Kidney epithelial cell (primary cell): ENCODE results near the gene SVOP. TPM values are rescaled to one million over a fixed set of nuclear protein-coding genes. Genes with fewer than 3 reads are reported as not detected.
A peak's percentile ranks its signal among the peaks of the same experiment; 100 is the strongest.

Experiments
- DNase-seq: peaks from one replicate; pipeline ENCODE4 v3.0.0-alpha.2; 2010; ENCODE audit warnings: low read depth
- H3K27me3 ChIP-seq: 2 replicates; pipeline ENCODE4 v1.6.0; 2011; ENCODE audit warnings: low read length; ENCODE audit not compliant: control insufficient read depth, insufficient read depth
- H3K36me3 ChIP-seq: 2 replicates; pipeline ENCODE4 v1.5.1; 2011; ENCODE audit warnings: low read length; ENCODE audit not compliant: control insufficient read depth, insufficient read depth
- H3K4me3 ChIP-seq: 2 replicates; pipeline ENCODE4 v1.5.1; 2011; ENCODE audit warnings: low read depth, mild to moderate bottlenecking, control low read depth, low read length
- total RNA-seq: library from RNA; depleted of rRNA; stranded (reverse); fragments of >200 nt; gene quantifications from 2 replicates; pipeline ENCODE4 v1.2.3, GENCODE V29; 2015
- TF ChIP-seq, protein P1 (sequence below): IDR thresholded peaks from 2 replicates; pipeline ENCODE4 v1.5.1; 2011; ENCODE audit warnings: mild to moderate bottlenecking, moderate library complexity, low read length, control low read depth, inconsistent platforms; ENCODE audit not compliant: insufficient read depth, poor library complexity, severe bottlenecking

The SVOP gene
- total RNA-seq, 1 donor from 2014 or later, result not detected

DNA sequence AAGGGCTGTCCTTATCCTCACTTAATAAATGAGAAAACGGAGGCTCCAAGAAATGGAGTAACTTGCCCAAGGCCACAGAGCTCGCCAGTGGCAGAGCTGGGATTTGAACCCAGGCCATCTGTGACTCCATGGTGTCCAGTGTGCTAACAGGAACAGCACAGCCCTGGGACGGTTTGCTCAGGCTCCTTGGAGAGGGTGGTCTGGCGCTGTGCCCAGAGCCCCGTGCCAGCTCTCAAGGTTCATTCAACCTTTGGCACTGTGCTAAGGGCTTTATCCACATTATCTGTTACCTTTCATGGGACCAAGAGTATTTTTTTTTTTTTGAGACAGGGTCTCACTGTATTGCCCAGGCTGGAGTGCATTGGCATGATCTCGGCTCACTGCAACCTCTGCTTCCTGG is 132.8 kb downstream of the SVOP start:
- TF ChIP-seq, protein P1, sequence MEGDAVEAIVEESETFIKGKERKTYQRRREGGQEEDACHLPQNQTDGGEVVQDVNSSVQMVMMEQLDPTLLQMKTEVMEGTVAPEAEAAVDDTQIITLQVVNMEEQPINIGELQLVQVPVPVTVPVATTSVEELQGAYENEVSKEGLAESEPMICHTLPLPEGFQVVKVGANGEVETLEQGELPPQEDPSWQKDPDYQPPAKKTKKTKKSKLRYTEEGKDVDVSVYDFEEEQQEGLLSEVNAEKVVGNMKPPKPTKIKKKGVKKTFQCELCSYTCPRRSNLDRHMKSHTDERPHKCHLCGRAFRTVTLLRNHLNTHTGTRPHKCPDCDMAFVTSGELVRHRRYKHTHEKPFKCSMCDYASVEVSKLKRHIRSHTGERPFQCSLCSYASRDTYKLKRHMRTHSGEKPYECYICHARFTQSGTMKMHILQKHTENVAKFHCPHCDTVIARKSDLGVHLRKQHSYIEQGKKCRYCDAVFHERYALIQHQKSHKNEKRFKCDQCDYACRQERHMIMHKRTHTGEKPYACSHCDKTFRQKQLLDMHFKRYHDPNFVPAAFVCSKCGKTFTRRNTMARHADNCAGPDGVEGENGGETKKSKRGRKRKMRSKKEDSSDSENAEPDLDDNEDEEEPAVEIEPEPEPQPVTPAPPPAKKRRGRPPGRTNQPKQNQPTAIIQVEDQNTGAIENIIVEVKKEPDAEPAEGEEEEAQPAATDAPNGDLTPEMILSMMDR, result no peak
- DNase-seq, result no peak
- no peak overlapping the region for H3K4me3 ChIP-seq
- no peaks in the 10 kb centered on the region for H3K27me3 ChIP-seq
- no peaks in the 10 kb centered on the region for H3K36me3 ChIP-seq

DNA sequence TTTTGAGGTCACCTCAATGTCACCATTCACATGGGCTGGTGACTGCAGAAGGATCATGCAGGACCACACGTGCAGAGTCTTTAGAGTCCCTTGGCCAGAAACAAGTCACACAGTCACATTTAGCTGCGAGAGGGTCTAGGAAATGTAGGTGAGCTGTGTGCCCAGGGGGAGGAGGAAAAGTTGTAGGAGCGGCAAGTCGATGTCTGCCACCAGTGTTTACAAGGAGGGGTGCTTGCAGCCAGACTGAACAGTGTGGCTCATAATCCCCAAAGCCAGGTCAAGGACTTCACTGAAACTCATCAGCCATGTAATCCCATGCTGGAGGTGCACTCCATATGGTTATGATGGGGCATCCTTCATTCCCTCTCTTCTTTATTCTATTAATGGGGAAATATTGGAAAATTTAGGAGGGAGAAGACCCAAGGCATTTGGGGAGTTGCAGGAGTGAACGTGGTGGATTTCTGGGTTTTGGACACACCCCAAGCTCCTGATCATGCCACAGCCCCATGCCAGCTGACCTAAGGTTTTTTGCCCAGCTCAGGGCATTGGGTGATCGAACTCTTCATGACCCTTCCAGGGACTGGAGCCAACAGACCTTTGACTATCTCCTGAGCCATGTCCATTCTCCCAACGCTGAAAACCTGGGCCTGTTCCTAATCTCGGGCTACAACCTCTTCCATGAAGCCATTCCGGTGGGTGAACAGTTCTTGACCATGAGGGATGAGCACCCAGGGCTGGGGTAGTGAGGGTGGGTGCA is 133.8 kb downstream of the SVOP start:
- Histone ChIP-seq H3K4me3 (no peak overlapping the region), H3K27me3 (no peaks in the 10 kb centered on the region), H3K36me3 (no peaks in the 10 kb centered on the region)
- DNase-seq, result no peak
- TF ChIP-seq, protein P1, result no peak

DNA sequence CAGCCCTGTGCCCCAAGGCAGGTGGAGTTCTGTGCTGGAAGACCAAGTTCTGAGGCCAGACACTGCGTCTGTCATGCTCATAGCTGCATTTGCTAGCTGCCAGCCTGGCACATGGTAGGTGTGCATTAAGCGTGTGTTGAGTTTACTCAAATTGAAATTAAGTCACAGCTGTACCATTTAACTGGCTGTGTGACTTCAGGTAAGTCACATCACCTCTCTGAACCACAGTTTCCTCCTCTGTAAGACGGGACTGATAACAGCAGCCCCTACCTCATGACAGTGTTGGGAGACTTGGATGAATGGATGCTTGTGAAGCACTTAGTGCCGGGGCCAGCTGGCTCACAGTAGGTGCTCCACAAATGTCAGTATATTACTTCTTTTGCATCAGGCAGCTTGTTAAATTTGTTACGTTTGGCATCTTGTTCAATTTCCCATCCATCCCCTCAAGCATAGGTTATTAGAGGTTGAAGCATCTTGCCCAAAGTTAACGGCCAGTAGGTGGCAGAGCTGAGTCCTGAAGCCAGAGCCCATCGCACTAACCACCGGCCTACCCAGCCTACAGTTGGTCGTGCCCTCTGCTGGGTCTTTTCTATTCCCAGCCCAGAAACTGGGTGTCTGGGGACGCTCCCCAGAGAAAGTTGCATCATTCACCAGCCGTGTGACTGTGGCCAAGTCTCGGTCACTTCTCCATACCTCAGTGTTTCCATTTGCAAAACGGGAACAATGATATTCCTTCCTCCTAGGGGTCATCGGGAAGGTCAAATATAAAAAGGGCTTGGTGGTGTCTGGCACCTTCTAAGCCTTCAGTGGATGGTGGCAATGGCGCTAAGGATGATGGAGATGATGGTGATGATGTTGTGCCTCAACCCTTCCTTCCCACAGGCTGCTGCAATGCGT is 136.5 kb downstream of the SVOP start:
- DNase-seq, result no peak
- Histone ChIP-seq H3K27me3 (no peaks in the 10 kb centered on the region), H3K4me3 (no peak overlapping the region), H3K36me3 (no peaks in the 10 kb centered on the region)
- TF ChIP-seq, protein P1, result peak; percentile 54

DNA sequence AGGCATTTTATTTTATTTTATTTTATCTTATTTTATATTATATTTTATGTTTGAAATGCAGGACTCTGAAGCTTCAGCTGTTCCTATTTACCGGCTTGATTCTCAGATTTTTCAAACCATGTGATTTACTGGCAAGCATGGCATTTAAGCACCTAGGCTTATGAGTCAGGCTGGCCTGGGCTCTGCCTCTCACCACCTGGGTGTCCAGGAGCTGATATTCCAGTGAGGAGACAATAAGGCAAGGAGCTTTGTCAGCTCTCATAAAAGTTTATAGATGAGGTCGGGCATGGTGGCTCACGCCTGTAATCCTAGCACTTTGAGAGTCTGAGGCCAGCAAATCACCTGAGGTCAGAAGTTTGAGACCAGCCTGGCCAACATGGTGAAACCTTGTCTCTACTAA is 138.9 kb downstream of the SVOP start:
- TF ChIP-seq, protein P1, result no peak
- peak; percentile 25 for DNase-seq

DNA sequence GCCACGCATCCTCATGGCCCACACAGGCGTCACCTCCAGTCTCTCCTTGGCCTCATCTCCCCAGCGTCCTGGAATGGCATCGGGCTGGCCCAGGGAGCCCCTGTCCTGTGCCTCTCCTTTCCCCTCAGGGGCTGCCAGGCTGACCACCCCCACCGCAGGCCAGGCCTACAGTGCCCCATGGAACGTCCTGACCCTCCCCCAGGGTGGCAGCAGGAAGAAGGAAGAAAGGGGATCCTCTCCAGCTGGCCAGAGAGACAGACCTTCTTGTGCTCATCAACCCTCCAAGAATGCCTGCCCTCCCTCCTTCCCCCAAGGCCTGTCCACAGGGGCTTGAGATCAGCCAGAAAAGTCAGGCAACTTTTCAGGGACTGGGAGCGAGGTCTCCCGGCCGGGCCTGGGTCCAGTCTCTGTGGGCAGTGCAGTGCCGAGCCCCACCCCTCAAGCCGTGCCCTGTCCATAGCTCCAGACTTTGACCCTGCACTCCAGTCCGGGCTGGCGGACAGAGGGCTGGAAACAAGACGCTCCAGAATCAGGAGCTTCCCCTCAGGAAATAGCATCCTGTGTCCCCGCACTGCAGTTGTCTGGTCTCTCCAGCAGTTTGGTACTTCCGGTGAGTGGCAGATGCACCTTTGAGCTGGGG is 141.1 kb downstream of the SVOP start, which contains the start of gene DAO:
DAO (plus strand) TSS at position 478 of the 640 bp plus-strand sequence. CDS start 4,915 bp downstream, outside the sequence.
- Histone ChIP-seq H3K4me3 (no peak within 1 kb of the TSS), H3K36me3 (no peaks in the 10 kb centered on the region), H3K27me3 (no peaks in the 10 kb centered on the region)
- no peak for DNase-seq
- TF ChIP-seq, protein P1, result no peak

More for the DNA sequence above, 138.9 kb downstream of the SVOP start:
- Histone ChIP-seq H3K4me3 (no peak overlapping the region), H3K27me3 (no peaks in the 10 kb centered on the region), H3K36me3 (no peaks in the 10 kb centered on the region)
